AG09309 (cell line): ENCODE measurements around the gene TANGO6.

ENCODE experiments used
- DNase-seq: peaks from one replicate; pipeline ENCODE4 v3.0.0-alpha.2; 2010; ENCODE audit warnings: low read depth
- H3K4me3 ChIP-seq: 2 replicates; pipeline ENCODE4 v1.5.1; 2011; ENCODE audit warnings: mild to moderate bottlenecking, low read depth, low read length, moderate library complexity; ENCODE audit not compliant: control insufficient read depth
- CTCF ChIP-seq: IDR thresholded peaks from 2 replicates; pipeline ENCODE4 v1.5.1; 2011; ENCODE audit warnings: mild to moderate bottlenecking, low read depth, low read length, inconsistent platforms; ENCODE audit not compliant: insufficient read depth, control insufficient read depth; ENCODE audit errors: missing control alignments

TANGO6 gene

GRCh38 chr16:68948230-68948910, 105.0 kb downstream of the TANGO6 start:
- no peak for TF ChIP-seq CTCF
- no peak overlapping the region for H3K4me3 ChIP-seq
- DNase-seq: no peak

GRCh38 chr16:68951991-68952877, 108.9 kb downstream of the TANGO6 start:
- no peak overlapping the region for H3K4me3 ChIP-seq
- no peak for TF ChIP-seq CTCF
- DNase-seq: no peak

DNA sequence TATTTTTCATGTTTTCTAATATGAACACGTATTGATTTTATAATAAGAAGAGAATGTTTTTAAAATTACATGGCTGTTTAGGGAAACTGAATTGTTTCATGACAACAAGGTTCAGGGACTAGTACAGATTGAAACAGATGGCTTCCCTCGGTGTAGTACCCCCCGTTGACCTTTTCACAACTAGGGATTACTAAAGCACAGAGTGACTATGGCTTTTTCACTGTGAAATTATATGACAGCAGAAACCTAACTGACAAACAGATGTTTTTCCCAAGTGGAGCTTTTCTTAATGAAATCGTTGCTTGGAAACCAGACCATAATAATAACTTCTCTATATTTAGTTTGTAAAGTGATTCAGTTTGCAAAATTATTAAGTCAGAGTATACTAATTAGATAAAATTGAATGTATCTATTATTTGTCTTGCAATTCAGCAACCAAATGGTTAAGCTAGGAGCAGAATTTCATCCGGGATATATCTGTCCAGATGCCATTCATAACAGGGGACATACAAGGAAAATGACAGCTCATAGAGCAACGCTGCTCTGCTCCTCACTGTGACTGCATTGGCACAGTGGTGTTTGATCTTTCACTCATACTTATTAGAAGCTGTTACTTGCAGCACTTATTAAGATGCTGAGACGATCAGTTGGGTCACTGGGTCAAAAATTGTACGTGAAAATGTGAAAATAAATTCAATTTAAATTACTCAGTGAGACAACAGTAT, 111.7 kb downstream of the TANGO6 start:
- H3K4me3 ChIP-seq: no peak overlapping the region
- TF ChIP-seq CTCF: no peak
- no peak for DNase-seq

GRCh38 chr16:68960910-68961309, 117.6 kb downstream of the TANGO6 start:
- no peak overlapping the region for H3K4me3 ChIP-seq
- TF ChIP-seq CTCF: no peak
- no peak for DNase-seq

- H3K4me3 ChIP-seq: no peak overlapping the region
- no peak for TF ChIP-seq CTCF
- DNase-seq: no peak
These were observed 118.6 kb downstream of the TANGO6 start for GRCh38 chr16:68961778-68962402.

GRCh38 chr16:68969338-68969737, 126.0 kb downstream of the TANGO6 start:
- no peak overlapping the region for H3K4me3 ChIP-seq
- no peak for TF ChIP-seq CTCF
- no peak for DNase-seq
